Hepatocyte (in vitro differentiated cells): ENCODE measurements around the gene MRM1. TPM values are rescaled to one million over a fixed set of nuclear protein-coding genes. Genes with fewer than 3 reads are reported as not detected.

Source experiments
- DNase-seq: peaks from one replicate; pipeline ENCODE4 v3.0.0-alpha.2; 2016; ENCODE audit warnings: low spot score
- H2AFZ ChIP-seq: fragments of 200-600 bp; sonication (generic); 2 replicates; pipeline ENCODE4 v1.6.0; 2016; ENCODE audit warnings: antibody characterized with exemption, mild to moderate bottlenecking
- H3K27ac ChIP-seq: fragments of 200-600 bp; sonication (generic); 2 replicates; pipeline ENCODE4 v1.5.1; 2016; ENCODE audit warnings: mild to moderate bottlenecking
- H3K27me3 ChIP-seq: fragments of 200-600 bp; sonication (generic); 2 replicates; pipeline ENCODE4 v1.6.1; 2016
- H3K36me3 ChIP-seq: fragments of 200-600 bp; sonication (generic); replicated peaks from 2 replicates; pipeline ENCODE4 v1.5.1; 2016; ENCODE audit warnings: low read depth; ENCODE audit not compliant: insufficient read depth
- H3K4me1 ChIP-seq: fragments of 200-600 bp; sonication (generic); 2 replicates; pipeline ENCODE4 v1.5.1; 2016; ENCODE audit warnings: mild to moderate bottlenecking, moderate library complexity; ENCODE audit not compliant: insufficient read depth
- H3K4me2 ChIP-seq: fragments of 200-600 bp; sonication (generic); 2 replicates; pipeline ENCODE4 v1.6.0; 2016
- H3K4me3 ChIP-seq: fragments of 200-600 bp; sonication (generic); 2 replicates; pipeline ENCODE4 v1.5.1; 2016; ENCODE audit warnings: mild to moderate bottlenecking
- H3K79me2 ChIP-seq: fragments of 200-600 bp; sonication (generic); 2 replicates; pipeline ENCODE4 v1.6.0; 2017; ENCODE audit warnings: mild to moderate bottlenecking
- H3K9me2 ChIP-seq: fragments of 200-600 bp; sonication (generic); replicated peaks from 2 replicates; pipeline ENCODE4 v1.6.0; 2017; ENCODE audit warnings: mild to moderate bottlenecking; ENCODE audit not compliant: insufficient read depth
- H3K9me3 ChIP-seq: fragments of 200-600 bp; sonication (generic); 2 replicates; pipeline ENCODE4 v1.5.1; 2016; ENCODE audit warnings: low read depth, mild to moderate bottlenecking
- H4K20me1 ChIP-seq: fragments of 200-600 bp; sonication (generic); 2 replicates; pipeline ENCODE4 v1.6.0; 2016; ENCODE audit warnings: mild to moderate bottlenecking; ENCODE audit not compliant: insufficient read depth, poor library complexity, severe bottlenecking
- CTCF ChIP-seq: fragments of 200-600 bp; sonication (generic); IDR thresholded peaks from 2 replicates; pipeline ENCODE4 v1.5.1; 2016; ENCODE audit warnings: antibody characterized with exemption, mild to moderate bottlenecking; ENCODE audit not compliant: poor library complexity
- EZH2 ChIP-seq: fragments of 200-600 bp; sonication (generic); IDR thresholded peaks from 2 replicates; pipeline ENCODE4 v1.6.1; 2016; ENCODE audit warnings: antibody characterized with exemption, mild to moderate bottlenecking, borderline replicate concordance
- EZH2phosphoT487 ChIP-seq: fragments of 200-600 bp; sonication (generic); IDR thresholded peaks from one replicate; pipeline ENCODE4 v1.6.1; 2018; ENCODE audit warnings: antibody characterized with exemption, mild to moderate bottlenecking, low read depth, moderate library complexity; ENCODE audit not compliant: unreplicated experiment, severe bottlenecking
- WGBS: methylation state at CpG from one replicate; pipeline ENCODE4 v1.1.6; 2016; ENCODE audit warnings: low lambda C conversion rate; ENCODE audit errors: missing lambda C conversion rate; 5-methylcytosine and 5-hydroxymethylcytosine counted together
- polyA plus RNA-seq: library from polyadenylated mRNA; unstranded; fragments of >200 nt; fragmentation: Nextera tagmentation; extraction: Ambion mirVana; gene quantifications from 2 replicates; pipeline ENCODE4 v1.2.1, GENCODE V29; 2016
- total RNA-seq: library from RNA; depleted of rRNA; stranded (reverse); fragments of >200 nt; gene quantifications from 2 replicates; pipeline ENCODE4 v1.2.3, GENCODE V29; 2014

The MRM1 gene
- total and polyA plus RNA-seq, 2 experiments from 2014 or later: 4.1 to 5.5 TPM

GRCh38 chr17:36616061-36617029 lies 15.0 kb downstream of the MRM1 start:
- Histone ChIP-seq H3K4me1 (no peaks in the 10 kb centered on the region), H2AFZ (no peak overlapping the region), H3K9me3 (no peaks in the 10 kb centered on the region), H3K4me2 (no peak overlapping the region), H3K27me3 (no peaks in the 10 kb centered on the region), H3K79me2 (no peaks in the 10 kb centered on the region), H3K9me2 (no peaks in the 10 kb centered on the region), H4K20me1 (no peaks in the 10 kb centered on the region), H3K4me3 (no peak overlapping the region), H3K36me3 (no peaks in the 10 kb centered on the region), H3K27ac (no peak overlapping the region)
- no peak for TF ChIP-seq EZH2
- DNase-seq: no peak
- WGBS: 82% methylated on average over 16 of the region's 16 CpGs

GRCh38 chr17:36617773-36618172 lies 16.4 kb downstream of the MRM1 start:
- Histone ChIP-seq H3K79me2 (no peaks in the 10 kb centered on the region), H2AFZ (no peak overlapping the region), H3K27me3 (no peaks in the 10 kb centered on the region), H3K36me3 (no peaks in the 10 kb centered on the region), H3K4me1 (no peaks in the 10 kb centered on the region), H3K27ac (no peak overlapping the region), H3K4me2 (no peak overlapping the region), H3K9me2 (no peaks in the 10 kb centered on the region), H4K20me1 (no peaks in the 10 kb centered on the region), H3K9me3 (no peaks in the 10 kb centered on the region), H3K4me3 (no peak overlapping the region)
- TF ChIP-seq CTCF: no peak
- TF ChIP-seq EZH2: no peak
- no peak for TF ChIP-seq EZH2phosphoT487
- no peak for DNase-seq
- WGBS: 81% methylated on average over 7 of the region's 7 CpGs

- no peak for DNase-seq
- no peaks in the 10 kb centered on the region for H3K27me3 ChIP-seq
- H2AFZ ChIP-seq: no peak overlapping the region
- no peak overlapping the region for H3K4me2 ChIP-seq
- H3K4me1 ChIP-seq: no peaks in the 10 kb centered on the region
- H3K36me3 ChIP-seq: no peaks in the 10 kb centered on the region
- no peaks in the 10 kb centered on the region for H3K79me2 ChIP-seq
- TF ChIP-seq CTCF (no peak), EZH2 (no peak), EZH2phosphoT487 (no peak)
- H3K27ac ChIP-seq: no peak overlapping the region
- no peaks in the 10 kb centered on the region for H3K9me3 ChIP-seq
- WGBS: 90% methylated on average over 3 of the region's 3 CpGs
- no peak overlapping the region for H3K4me3 ChIP-seq
- no peaks in the 10 kb centered on the region for H3K9me2 ChIP-seq
- H4K20me1 ChIP-seq: no peaks in the 10 kb centered on the region
Measured at GRCh38 chr17:36623281-36623680, 21.9 kb downstream of the MRM1 start.

GRCh38 chr17:36625188-36625587 lies 23.8 kb downstream of the MRM1 start:
- Histone ChIP-seq H3K9me3 (no peaks in the 10 kb centered on the region), H3K79me2 (no peaks in the 10 kb centered on the region), H3K4me3 (no peak overlapping the region), H3K4me2 (no peak overlapping the region), H3K27ac (no peak overlapping the region), H3K27me3 (no peaks in the 10 kb centered on the region), H4K20me1 (no peaks in the 10 kb centered on the region), H3K36me3 (no peaks in the 10 kb centered on the region), H3K9me2 (no peaks in the 10 kb centered on the region), H3K4me1 (no peaks in the 10 kb centered on the region), H2AFZ (no peak overlapping the region)
- DNase-seq: no peak
- TF ChIP-seq EZH2phosphoT487 (no peak), CTCF (no peak), EZH2 (no peak)
- WGBS: 86% methylated on average over 7 of the region's 7 CpGs
